DMS79 (cell line): ENCODE measurements around the gene FITM1.

Experiments used
- DNase-seq: peaks from one replicate; lab custom pipeline; 2025; lab: John Stamatoyannopoulos, UW

The FITM1 gene

DNA sequence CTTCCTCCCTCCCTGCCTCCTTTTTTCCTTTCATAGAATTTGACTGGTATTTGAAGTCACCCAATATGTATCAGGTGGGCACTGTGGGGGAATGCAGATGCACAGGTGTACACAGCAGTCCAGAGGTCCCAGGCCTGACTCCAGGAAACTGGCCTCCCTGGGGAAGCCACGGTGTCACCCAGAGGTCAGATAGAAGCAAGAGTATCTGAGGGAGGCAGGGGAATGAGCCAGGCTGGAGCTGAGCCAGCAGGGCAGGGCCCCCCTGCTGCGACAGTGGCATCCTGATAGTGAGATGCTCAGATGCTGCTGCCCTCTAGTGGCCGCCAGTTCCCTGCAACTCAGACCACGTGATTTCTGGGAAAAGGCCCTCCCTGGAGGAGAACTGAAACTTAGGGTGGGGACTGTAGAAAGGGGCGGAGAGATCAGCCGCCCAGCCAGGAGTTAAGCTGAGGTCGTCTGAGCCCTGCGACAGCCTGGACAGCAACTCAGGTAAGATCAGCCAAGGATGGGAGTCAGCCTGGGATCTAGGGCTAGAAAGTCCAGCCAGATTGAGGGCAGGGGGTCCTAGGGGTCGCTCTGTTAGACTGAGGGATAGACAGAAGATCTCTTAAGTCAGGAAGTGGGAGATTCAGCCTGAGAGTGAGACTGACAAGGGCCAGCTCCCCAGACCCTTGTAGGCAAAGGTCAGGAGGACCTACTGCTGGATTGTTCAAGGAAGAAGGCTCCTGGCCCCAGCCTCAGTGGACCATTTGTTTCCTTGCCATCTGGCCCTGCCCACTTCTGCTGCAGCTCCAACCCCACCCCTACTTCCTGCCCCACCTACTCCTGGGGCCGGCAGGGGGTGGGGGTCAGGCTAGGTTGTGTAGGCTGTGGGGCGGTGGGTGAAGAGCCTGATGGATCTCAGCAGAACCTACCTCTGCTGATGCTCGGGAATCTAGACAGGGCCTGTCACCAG is 30.7 kb downstream of the FITM1 start, which contains the start of gene IRF9:
TSS of gene IRF9 (plus strand) at position 416 of the 955 bp plus-strand sequence. CDS start 880 bp downstream, outside the sequence.
- peak; percentile 93 for DNase-seq

DNA sequence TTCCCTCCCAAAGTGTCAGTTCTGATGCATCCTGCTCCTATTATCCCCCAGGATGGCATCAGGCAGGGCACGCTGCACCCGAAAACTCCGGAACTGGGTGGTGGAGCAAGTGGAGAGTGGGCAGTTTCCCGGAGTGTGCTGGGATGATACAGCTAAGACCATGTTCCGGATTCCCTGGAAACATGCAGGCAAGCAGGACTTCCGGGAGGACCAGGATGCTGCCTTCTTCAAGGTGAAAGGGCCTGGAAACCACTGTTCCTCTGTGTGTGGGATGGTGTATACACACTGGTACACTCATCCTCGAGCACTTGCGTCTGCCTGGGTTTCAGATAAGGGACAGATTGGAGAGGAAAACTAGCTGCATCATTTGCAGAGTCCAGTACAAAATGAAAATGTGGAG is 31.6 kb downstream of the FITM1 start:
- no peak for DNase-seq

DNA sequence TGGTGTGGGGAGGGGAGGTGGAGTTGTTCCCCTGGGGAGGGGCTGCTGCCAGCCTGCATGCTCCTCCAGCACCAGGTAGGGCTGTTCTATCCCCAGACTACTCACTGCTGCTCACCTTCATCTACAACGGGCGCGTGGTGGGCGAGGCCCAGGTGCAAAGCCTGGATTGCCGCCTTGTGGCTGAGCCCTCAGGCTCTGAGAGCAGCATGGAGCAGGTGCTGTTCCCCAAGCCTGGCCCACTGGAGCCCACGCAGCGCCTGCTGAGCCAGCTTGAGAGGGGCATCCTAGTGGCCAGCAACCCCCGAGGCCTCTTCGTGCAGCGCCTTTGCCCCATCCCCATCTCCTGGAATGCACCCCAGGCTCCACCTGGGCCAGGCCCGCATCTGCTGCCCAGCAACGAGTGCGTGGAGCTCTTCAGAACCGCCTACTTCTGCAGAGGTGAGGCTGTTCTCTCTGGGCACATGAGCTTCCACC is 34.1 kb downstream of the FITM1 start:
- DNase-seq = no peak

DNA sequence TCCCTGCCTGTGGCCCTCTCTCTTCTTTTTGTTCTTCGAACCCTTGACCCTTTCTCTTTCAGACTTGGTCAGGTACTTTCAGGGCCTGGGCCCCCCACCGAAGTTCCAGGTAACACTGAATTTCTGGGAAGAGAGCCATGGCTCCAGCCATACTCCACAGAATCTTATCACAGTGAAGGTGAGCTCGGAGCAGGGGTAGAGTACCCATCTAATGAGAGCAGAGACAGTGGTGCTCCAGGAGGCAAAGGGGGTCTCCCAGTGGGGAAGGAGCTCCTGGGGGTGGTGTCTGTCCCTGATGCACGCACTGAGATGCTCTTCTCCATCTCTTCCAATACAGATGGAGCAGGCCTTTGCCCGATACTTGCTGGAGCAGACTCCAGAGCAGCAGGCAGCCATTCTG is 35.3 kb downstream of the FITM1 start:
- no peak for DNase-seq

DNA sequence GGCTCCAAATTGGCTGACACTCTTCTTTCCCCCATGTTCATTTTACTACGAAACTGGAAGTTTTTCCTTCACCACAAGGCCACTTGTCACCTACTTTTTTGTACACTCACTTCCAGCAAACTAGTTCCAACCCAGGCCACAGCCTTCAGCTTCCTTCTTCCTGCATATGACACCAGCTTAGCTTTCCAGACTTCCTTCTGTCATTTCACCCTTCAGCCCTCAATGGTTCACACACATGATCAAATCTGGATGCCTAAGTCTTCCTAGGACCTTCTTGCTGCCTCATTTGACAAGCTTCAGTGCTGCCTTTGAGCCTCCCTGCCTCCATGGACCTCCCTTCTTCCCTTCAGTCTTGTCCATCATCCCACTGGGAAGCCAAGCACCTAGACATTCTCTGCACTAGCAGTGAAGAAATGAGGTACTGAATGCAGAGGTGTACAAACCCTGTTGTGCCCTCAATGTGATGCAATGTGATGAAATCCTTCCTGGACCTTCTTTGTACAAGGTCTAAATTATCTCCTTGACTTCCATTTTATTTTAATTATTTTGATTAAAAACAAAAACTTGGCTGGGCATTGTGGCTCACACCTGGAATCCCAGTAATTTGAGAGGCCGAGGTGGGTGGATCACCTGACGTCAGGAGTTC is 37.1 kb downstream of the FITM1 start:
- DNase-seq = no peak

DNA sequence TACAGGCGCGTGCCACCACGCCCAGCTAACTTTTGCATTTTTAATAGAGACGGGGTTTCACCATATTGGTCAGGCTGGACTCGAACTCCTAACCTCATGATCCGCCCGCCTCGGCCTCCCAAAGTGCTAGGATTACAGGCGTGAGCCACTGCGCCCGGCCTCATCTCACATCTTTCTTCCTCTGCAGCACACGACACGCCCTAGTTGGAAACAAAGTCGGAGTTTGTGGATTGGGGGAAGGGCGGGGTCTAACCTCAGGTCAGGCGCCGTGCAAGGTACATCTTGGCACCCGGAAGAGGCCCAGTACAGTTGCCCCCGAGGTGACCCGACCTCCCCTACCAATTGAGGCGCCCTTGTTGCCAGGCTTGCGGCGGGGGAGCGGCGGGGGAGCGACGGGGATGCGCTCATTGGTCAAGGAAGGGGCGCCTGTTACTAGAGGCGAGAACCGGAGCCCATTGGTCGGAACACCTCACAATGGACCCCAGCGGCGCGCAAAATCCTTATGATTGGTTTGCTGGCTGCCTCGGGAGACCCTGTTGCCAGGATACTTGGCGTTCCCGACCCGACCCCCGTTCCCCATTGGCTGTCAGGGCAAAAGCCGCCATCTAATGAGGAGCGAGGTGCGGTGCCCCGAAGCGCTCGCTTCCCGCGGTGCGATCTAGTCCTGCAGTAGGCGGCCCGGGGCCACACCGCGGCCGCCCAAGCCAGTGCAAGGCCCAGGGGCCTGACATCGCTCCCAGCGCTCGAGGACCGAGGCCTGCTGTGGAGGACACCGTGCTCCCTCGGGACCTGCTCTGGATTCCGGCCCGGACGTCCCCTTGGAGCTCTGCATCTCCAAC is 41.2 kb downstream of the FITM1 start, which contains the start of gene REC8:
TSS of gene REC8 (plus strand) at position 659 of the 839 bp plus-strand sequence. CDS start 473 bp downstream, outside the sequence.
- peak; percentile 100 for DNase-seq

DNA sequence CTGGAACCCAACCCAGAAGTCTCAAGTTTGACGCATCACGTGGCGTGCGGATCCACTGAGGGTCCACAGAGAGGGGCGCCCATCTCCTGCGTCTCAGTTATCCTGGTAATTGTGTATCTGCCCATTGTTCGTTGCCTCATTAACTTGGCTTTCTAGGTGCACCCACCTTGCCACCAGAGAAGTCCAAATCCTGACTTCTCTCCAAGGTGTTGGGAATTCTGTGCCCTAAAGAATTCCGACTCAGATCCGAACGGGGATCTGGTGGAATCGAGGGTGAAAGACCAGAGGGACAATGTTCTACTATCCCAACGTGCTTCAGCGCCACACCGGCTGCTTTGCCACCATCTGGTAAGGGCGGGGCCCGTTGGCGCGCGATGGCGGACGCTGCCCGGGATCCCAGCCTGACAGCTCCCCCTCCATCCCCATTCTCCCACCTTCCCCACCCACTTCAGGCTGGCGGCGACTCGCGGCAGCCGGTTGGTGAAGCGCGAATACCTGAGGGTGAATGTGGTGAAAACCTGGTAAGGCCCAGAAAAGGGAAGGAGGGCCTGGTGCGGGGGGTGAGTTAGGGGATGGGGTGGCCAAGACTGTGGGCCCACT is 41.9 kb downstream of the FITM1 start:
- DNase-seq = no peak

DNA sequence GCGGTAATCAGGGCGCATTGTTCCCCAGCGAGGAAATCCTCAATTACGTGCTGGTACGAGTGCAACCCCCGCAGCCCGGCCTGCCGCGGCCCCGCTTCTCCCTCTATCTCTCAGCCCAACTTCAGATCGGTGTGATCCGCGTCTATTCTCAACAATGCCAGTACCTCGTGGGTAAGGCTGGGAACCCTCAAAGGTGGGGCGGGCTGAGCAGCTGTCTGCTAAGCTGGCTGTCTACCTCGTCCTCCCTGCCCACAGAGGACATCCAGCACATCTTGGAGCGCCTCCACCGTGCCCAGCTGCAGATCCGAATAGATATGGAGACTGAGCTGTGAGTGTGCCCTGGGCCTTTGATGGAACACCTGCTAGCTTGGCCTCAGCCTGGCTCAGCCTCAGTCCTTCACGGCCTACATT is 42.4 kb downstream of the FITM1 start:
- DNase-seq = no peak

DNA sequence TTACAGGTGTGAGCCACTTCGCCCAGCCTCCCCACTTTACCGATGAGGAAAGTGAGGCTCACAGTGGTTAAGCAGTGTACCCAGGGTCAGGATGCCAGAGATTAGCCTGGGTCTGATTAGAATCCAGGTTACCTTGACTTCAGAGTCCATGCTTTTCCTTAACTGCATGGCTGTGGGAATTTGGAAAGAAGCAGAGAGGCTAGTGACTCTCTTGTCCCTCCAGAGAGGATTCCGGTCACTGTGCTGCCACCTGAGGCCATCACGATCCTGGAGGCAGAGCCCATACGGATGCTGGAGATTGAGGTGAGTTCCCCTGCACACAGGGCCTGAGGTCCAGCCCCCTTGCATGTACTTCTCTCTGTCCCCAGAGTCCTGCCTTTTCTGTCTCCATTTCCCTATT is 46.1 kb downstream of the FITM1 start:
- no peak for DNase-seq

DNA sequence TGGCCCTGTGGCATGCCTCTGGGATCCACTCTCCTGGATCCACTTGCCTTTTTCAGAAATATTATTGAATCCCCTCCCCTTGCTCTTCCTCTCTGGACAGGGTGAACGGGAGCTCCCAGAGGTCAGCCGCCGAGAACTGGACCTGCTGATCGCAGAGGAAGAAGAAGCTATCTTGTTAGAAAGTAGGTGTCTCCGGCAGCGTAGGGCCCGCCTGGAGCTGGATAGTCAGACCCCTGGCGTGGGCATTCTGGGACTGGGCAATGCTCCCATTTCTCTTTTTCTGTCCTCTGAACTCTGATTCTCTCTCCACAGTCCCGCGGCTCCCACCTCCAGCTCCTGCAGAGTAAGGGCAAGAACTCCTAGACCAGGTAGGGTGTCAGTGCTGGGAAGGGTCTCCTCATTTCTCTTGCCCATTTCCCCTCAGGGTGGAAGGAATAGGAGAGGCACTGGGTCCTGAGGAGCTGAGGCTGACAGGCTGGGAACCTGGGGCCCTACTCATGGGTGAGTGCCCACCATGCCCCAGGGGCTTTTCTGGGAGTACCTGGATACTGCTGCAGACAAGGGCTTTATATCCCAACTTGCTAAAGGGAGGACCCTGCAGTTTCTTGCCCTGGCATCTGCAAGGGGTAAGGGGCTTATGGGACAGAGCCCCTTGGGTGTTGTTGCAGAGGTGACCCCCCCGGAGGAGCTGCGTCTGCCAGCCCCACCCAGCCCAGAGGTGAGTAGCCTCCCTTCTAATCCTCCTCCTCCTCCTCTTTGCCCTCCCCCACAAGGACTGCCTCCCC is 46.8 kb downstream of the FITM1 start:
- DNase-seq = no peak

DNA sequence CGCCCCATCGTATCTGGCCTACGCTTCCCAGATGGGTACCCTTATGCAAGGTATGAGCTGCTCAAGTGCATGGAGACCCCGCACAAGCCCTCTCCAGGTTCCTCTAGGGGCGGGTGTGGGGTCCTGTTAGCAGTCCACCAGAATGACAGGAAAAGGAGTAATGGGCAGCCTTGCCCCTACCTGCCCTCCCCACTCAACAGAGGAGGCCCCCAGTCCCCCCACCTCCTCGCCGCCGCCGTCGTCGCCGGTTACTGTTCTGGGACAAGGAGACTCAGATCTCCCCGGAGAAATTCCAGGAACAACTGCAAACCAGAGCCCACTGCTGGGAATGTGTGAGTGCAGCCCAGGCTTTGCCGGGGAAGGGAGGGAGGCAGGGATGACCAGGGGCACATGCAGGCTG is 47.4 kb downstream of the FITM1 start:
- DNase-seq = no peak

DNA sequence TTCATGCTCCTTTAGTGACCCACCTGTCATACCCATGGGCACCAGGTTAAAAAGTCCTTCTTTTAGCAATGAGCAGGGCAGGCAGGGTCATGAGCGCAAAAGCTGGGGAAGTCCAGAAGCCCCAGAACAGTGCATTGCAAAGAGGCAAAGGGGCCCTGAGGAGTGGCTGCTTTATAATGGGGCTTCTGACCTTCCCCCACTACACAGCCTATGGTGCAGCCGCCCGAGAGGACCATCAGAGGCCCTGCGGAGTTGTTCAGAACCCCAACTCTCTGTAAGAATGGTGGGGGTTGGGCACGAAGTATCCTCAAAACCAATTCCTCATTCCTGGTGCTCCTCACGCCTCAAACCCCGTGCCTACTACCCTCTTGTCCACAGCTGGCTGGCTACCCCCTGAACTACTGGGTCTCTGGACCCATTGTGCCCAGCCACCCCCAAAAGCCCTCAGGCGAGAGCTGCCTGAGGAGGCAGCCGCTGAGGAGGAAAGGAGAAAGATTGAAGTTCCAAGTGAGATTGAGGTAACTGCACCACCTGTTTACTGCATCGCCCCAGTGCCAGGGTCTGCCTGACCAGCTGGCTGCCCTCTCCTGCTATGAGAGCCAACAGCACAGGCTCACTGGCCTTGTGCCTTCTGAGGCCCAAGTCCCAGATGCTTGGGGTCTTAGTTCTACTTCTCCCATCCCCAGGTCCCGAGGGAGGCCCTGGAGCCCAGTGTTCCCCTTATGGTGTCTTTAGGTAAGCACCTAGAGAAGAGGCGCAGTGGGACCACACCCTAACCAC is 48.1 kb downstream of the FITM1 start:
- DNase-seq = no peak

DNA sequence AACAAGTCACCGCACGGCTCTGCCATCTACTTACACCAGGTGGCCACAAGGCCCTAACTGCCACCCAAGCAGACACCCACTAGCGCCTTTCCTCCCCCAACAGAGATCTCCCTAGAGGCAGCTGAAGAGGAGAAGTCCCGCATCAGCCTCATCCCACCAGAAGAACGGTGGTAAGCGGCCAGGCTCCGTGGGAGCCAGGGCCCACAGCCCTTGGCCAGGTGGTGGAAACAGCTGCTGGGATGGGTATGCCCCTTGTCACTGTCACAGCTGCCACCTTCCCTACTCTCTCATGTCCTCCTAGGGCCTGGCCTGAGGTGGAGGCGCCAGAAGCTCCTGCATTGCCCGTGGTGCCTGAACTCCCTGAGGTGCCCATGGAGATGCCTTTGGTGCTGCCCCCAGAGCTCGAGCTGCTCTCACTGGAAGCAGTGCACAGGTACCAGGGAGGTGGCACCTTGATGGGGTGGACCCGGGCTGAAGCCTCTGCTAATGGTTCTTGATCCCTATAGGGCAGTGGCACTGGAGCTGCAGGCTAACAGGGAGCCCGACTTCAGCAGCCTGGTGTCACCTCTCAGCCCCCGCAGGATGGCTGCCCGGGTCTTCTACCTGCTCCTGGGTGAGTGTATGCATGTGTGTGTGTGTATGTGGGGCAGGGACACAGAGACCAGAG is 49.0 kb downstream of the FITM1 start:
- no peak for DNase-seq

DNA sequence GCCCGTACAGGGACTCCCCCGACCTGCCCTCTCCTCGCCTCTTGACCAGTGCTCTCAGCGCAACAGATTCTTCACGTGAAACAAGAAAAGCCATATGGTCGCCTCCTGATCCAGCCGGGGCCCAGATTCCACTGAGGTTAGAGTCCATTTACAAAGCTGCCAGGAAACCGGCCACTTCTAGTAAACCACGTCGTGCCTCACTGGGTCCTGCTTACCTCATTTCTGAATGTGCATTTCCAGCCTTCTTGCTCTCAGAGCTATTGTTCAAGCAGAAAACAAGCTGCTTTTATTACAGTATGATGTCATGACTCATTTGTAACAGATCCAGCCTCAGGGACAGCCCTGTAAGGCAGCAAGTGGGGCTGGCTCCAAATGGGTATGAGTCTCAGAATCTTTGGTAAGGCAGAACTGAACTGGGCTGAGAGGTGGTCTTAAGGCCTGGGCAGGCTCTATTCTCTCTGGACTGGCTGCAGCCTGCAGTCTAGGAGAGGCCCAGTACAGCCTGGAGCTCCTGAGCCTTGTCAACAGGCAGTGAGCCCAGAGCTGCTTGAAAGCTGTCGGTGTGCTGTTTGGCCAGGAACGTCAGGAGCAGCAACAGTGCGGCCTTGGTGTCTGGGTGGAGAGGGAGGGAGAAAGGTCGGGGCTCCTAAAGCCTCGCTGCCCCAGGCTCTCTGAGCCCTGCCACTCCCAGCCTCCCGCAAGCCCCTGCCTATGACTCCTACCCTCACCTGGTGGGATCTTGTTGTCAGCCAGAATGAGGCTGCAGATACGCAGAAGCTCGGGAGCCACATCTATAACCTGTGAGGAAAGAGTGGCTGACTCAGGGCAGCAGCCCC is 49.7 kb downstream of the FITM1 start:
- DNase-seq = peak; percentile 55

DNA sequence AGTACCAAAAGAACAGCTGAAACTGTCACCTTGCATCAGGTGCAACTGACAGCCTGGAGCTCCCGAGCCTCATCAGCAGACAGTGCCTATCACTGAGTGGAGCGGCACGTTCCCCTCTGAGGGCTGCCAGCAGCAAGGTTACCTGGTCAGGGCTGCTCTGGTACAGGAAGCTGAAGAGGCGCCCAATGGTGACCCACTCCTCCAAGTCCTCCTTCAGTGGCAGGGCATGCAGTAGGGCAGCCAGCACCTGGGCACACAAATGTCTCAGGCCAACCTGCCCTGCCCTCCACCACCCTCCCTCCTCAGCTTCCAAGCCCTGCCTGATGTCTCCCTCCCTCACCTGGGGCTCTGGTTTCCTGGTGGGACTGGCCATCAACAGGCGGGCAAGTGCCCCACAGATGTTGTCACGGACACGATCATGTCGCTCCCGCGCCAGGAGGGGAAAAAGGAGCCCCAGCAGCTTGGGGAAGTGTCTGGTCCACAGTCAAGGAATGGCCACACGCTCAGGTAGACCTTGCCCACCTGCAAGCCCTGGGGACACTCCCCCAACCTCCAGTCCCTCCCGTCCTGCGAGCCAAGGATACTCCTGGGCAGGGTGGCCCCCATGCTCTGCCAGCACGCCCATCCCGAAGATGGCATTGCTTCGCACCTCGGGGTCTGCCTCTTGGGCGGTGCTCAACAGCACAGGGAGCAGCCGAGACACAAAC is 51.1 kb downstream of the FITM1 start:
- DNase-seq = no peak
